SH-SY5Y (cell line): ENCODE data around the gene TAF8.

Experiments
- GATA2 ChIP-seq: IDR thresholded peaks from 2 replicates; pipeline ENCODE4 v1.6.1; 2011; ENCODE audit warnings: mild to moderate bottlenecking, low read depth, low read length
- GATA3 ChIP-seq: IDR thresholded peaks from 2 replicates; pipeline ENCODE4 v1.6.1; 2011; ENCODE audit warnings: low read depth, mild to moderate bottlenecking, low read length, moderate library complexity

- TF ChIP-seq GATA3 (no peak), GATA2 (no peak)
These were observed 85.4 kb downstream of the TAF8 start for GRCh38 chr6:42135722-42136121.
